Measurements from ENCODE around the gene PLEKHG3.

PLEKHG3 gene

DNA sequence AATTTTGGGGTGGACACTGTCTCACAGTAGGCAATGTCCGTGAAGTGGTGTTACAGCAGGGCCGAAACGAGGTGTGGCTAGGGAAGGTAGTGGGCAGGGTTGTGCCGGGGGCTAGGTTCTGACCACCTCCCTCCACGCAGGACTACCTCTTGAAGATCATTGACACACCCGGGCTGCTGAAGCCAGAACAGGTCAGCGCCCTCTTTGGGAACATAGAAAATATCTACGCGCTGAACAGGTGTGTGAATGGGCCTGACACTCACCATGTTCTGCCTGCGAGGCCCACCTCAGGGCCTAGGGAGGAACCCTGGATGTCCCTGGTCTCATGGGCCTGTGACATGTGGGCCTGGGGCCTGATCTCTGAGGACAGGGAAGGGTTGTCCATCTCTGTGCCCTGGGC is 24.6 kb downstream of the PLEKHG3 start:
- no peak for DNase-seq

DNA sequence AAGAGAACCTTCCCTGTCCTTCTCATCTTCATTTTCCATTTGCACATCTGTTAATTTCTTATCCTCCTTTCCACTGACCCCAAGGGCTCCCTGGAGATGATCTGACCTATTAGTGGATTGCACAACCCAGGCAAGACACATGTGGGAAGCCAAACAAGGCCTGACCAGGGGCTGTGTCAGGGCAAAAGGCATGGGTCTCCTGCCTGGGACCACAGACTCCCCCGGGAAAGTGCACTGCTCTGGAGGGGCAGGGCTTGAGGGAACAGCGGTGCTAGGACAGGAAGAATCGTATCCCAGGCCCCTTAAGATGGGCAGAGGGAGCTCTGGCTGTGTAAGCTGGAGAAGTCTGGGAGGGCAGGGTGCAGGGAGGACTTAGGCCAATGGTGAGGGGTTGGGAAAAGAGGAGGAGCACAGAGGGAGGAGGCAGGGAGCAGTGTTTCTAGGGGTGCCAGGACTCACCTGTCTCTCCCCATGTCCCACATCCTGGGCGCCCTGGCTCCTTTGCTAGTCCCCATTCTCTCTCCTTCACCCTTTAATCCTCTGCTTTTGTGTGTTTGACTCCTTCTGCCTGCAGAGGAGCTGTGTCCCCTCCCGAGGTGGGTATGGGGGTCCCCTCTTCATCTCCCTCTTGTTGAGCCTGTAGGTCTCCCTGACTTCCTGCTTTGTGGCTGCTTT is 25.3 kb downstream of the PLEKHG3 start:
- DNase-seq, result no peak

DNA sequence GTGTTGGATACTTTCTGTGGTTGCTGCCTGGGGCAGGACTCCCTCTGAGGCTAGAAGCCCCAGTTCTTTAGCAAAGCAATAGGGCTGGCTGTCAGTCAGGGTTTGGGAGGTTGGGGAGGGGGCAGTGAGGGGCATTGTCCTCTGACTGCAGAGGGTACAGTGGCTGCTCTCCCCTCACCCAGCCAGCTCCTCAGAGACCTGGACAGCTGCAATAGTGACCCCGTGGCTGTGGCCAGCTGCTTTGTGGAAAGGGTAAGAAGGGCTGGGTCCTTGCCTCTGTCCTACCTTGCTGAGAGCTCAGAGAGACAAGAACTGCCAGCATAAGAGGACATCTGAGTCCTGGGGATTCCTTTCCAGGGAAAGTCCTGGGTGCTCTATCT is 25.8 kb downstream of the PLEKHG3 start:
- DNase-seq, result no peak

DNA sequence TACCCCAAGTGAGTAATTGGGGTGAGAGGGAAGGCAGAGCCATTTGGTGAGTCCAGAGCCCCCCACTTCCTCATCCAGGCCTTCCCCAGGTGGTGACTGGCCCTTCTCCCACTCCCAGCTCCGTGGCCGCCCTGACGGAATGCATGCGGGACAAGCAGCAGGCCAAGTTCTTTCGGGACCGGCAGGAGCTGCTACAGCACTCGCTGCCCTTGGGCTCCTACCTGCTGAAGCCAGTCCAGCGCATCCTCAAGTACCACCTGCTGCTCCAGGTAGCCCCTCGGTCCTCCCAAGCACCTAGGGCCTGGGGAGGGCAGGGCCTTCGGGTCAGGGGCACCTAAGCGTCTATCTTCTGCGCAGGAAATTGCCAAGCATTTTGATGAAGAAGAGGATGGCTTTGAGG is 26.5 kb downstream of the PLEKHG3 start:
- DNase-seq, result no peak

DNA sequence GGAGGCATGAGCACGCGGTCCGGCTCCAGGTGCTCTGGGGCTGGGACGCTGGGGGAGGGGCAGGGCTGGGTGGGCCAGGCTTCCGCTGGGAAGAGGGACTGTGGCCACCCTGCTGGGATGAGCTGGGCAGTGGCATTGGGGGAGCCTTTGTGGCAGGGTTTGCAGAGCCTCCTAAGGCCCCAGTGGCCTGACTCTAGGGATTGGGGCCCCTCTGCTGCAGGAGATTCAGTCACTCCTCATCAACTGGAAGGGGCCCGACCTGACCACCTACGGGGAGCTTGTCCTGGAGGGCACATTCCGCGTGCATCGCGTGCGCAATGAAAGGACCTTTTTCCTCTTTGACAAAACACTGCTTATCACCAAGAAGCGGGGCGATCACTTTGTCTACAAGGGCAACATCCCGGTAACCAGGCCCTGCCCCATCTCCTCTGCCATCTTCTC is 26.9 kb downstream of the PLEKHG3 start:
- no peak for DNase-seq

DNA sequence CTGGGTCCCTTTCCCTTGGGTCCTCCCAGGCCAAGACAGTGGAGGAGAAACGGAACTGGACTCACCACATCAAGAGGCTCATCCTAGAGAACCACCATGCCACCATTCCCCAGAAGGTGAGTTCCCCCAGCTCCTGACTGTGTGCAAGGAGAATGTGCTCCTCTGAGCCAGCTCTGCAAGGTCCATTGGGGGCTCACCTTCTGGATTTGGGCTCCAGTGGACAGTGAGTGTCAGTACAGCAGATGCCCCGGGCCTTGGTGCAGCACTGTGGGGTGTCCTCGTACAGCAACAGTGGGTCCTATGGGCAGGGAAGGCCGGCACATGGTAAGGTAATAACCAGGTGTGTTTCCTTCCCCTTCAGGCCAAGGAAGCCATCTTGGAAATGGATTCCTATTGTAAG is 27.8 kb downstream of the PLEKHG3 start:
- DNase-seq, result no peak

DNA sequence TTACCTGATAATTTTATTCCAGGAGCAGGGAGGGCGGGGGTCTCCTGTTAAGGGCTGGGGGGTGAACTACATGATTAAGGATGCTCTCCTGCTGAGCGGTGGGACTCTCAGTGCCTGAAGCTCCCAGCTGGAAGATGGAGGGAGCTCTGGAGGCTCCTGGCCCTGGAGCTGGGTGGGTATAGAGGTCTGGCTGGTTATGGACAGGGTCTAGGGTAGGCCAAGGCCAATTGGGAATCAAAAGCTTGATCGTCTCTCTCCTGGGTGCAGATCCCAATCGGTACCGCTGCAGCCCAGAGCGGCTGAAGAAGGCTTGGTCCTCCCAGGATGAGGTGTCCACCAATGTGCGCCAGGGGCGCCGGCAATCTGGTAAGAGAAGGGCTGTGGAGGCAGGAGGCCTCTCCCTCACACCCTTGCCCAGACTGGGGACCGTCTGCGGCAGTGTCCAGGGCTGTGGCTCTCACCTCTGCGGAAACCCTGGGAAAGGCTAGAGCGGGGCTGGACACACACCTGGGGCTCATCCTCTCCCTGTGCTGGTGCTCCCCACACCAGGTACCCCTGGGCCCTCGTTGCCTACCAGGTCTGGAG is 28.4 kb downstream of the PLEKHG3 start:
- DNase-seq, result no peak

DNA sequence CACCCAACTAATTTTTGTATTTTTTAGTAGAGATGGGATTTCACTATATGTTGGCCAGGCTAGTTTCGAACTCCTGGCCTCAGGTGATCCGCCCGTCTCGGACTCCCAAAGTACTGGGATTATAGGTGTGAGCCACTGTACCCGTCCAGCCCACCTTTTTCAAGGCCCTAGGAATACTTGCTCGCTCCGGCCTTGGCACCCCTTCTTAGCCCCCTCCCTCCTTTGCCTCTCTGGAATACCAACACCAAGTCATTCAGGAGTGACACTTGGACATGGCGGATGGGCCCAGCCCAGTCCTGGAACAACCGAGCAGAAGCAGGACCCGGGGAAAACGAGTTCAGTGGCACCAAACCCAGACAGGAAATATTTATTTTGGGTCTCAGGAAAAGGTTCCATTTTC is 29.1 kb downstream of the PLEKHG3 start:
- DNase-seq, result no peak

DNA sequence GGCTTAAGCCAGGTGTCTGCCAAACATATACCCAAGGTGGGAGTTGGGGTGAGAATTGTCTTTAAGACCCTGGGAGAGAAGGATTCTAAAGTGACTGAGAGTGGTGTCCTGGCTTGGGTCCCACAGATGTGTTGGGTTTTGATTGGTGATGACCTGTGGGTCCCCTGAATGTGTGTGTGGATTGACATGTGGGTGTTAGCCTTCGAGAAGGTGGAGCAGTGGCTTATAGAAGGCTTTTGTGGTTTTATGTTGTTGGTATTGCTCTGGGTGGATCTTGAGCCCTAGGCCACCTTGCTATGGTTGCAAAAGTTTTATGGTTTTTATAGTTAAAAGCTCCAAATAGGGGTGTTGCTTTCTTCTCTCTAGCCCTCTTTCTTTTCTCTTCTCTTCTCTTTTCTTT is 29.7 kb downstream of the PLEKHG3 start:
- DNase-seq, result no peak

DNA sequence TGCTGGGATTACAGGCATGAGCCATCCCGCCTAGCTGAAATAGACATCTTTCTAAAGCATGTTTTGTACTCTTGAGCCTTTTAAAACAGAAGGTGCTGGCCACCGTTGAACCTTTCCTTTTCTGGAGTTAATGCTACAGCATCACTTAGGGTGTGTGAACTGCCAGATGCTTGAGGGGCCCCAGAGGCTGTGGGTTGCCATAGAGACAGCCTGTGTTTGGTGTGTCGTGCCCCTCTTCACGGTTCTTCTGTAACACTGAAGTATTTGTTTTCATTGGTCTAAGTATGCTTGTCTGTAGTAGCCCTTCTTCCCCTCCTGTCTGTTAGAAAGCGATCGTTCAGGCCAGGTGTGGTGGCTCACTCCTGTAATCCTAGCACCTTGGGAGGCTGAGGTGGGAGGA is 30.8 kb downstream of the PLEKHG3 start:
- DNase-seq, result no peak

DNA sequence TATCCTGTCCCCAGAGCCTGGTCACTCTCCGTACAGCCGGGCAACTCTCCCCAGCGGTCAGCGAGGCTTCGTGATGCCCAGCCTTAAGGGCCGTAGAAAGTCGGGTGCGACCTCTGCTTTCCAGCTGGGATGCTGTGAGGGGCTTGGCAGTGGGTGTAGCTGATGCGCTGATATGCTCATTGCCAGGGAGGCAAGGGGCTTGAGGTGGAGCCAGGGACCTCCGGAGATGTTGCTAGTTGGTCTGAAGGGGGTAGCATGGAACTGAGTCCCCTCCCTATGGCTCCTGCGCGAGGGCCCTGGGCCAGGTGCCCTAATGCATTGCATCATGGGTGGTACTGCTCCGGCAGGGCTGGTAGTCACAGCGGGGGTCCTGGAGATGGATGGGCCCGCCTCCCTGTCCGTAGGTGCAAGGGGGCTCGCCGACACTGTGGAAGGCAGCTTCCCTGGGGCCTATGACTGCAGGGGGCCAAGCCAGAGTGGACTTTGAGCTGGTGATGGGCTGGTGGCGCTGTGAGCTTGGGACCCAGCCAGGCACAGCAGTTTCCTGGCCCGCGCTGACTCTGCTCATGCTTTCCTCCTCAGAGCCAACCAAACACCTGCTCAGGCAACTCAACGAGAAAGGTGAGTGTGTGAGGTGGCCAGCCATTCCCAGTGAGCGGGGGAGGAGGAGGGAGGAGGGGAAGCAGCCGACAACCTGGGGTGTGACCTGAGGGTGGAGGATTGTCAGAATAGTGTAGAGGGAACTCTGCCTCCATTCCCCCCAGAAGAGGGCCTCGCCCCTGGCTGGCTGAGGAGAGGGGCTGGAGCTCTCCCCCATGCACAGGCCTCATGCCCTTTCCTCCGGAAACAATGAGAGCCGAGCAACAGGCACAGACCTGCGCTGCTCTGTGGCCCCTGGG is 32.3 kb downstream of the PLEKHG3 start:
- DNase-seq, result no peak

DNA sequence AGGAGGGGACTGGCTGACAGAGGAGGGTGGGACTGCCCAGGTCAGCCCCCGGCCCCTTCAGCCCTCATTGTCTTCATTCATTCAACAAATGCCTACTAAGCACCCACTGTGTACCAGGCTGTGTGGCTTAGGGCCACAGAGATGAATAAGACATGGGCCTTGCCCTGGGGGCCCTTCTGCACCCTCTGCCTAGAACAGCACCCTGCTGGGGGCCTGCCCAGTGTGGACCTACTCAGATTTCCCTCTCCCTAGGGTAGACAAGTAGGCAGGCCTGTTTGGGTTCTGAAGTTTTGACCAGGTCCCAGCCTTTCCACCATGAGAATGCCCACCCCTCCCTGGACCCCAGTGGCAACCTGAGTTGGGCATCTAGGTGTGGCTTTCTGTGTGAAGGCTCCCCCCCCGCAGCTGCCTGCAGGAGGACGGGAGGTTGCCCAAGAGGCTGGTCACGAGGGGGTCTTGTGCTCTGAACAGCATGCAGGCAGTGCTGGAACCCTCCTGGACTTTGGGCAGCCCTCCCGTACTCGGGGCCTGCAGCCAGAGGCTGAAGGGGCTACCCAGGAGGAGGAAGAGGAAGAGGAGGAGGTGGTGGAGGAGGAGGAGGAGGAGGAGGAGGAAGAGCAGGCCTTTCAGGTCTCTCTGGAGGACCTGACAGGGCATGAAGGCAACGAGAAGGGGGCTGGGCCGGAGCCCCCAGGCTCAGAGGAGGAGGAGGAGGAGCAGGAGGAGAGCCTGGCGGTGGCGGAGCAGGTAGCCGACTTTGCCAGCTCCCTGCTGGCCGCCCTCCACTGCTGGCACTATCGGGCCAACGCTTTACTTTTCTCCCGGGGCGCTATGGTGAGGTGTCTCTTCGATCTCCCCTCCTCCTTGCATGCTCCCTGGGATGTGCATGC is 33.4 kb downstream of the PLEKHG3 start:
- DNase-seq, result no peak

DNA sequence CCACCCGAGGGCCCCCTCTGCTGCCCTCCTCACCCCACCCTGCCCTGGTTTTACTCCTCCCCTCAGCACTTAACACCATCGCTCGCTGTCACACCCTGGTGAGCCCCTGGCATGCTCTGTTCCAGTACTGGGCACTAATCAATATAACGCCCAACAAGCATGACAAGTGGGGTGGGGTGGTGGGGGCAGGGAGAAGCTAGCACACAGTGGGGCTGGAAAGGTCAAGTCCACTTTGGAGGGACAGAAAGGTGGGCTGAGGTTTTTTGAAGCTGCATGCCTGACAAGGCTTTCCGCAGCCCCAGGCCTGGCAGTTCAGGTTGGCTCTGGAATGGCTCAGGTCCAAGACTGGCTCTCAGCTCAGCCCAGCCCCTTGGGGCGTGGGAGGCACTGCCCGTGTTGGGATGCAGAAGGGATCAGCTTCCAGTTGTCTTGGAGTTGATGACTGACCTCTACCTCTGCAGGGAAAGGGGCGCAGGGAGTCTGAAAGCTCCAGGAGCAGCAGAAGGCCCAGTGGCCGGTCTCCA is 34.1 kb downstream of the PLEKHG3 start:
- DNase-seq, result no peak

DNA sequence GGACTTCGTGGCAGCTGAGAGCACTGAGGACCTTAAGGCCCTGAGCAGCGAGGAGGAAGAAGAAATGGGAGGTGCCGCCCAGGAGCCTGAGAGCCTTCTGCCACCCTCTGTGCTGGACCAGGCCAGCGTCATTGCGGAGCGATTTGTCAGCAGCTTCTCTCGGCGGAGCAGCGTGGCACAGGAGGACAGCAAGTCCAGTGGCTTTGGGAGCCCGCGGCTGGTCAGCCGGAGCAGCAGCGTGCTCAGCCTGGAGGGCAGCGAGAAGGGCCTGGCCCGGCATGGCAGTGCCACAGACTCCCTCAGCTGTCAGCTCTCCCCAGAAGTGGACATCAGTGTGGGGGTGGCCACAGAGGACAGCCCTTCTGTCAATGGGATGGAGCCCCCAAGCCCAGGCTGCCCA is 37.0 kb downstream of the PLEKHG3 start:
- DNase-seq, result no peak

DNA sequence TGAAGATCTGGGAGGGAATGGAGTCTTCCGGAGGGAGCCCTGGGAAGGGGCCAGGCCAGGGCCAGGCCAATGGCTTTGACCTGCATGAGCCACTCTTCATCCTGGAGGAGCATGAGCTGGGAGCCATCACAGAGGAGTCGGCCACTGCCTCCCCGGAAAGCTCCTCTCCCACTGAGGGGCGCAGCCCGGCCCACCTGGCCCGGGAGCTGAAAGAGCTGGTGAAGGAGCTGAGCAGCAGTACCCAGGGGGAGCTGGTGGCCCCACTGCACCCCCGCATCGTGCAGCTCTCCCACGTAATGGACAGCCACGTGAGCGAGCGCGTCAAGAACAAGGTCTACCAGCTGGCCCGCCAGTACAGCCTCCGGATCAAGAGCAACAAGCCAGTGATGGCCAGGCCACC is 37.7 kb downstream of the PLEKHG3 start:
- no peak for DNase-seq

DNA sequence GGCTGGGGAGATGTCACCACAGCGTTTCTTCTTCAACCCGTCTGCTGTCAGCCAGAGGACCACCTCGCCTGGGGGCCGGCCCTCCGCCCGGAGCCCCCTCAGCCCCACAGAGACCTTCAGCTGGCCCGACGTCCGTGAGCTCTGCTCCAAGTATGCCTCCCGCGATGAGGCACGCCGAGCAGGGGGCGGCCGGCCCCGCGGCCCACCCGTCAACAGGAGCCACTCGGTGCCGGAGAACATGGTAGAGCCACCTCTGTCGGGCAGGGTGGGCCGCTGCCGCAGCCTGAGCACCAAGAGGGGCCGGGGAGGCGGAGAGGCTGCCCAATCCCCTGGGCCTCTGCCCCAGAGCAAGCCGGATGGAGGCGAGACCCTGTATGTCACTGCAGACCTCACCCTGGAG is 38.8 kb downstream of the PLEKHG3 start:
- no peak for DNase-seq

DNA sequence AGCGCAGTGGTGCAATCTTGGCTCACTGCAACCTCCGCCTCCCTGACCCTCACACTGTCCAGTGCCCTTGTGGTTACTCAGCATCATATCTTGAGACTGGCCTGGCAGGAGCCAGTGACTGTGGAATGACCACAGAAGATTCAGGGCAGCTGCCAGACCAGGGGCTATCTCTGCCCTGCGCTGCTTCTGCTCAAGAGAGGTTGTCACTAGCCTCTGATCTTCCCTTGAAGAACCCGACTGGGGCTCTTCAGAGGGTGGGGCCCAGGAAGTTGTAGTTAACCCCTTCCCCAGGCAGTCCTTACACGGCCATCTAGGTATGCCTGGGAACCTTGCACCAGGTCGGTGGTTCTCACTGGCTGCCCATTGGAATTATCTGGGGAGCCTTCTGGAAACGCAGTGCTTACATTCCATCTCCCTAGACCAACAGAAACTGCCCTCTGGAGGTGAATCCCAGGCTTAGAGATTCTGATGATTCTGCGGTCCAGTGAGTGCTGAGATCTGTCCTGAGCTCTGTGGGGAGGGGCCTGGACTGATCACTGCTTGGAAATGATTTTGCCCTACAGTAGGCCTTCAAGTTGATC is 41.4 kb downstream of the PLEKHG3 start:
- DNase-seq, result no peak

DNA sequence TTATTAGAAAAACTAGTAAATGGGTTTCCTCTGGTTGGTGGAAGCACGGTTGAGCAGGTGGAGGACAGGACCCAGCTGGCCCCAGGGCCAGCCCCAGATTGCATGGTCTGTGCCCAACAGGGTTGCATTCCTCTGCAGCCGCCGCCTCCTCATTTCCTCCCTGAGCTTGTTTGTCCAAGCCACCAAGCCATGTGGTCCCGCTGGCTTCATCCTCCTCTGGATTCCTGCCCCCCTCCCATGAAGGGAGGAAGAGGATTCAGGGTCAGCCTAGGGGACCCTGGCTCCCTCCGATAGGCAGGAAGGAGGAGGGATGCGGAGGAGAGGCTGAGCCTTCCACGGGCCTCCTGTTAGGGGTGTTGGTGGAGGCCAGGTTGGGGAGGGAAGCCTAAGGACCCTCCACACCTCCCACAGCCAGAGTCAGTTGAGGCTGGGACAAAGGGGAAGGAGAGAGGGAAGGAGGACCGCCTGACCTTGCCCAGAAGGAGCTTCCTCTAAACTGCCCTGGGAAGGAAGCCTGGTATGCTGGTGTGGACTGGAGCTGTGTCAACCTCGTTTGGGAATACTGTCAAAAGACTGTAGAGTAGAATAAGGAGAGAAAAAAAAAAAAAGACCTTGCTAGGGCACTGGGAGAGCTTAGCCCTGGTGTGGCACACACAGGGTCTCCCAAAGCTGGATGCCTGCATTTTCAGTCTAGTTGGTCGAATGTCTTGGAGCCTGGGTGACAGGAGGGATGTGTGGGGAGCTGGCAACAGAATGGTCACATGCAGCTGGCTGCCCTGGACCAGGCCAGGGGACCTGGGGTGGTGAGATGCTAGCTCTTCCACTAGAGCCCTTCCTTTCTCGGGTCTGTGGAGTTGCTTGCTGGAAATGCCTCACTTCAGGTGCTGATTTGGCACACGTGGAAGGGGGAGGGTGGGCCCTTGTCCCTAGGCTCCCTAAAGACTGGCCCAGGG is 42.4 kb downstream of the PLEKHG3 start:
- DNase-seq, result no peak

DNA sequence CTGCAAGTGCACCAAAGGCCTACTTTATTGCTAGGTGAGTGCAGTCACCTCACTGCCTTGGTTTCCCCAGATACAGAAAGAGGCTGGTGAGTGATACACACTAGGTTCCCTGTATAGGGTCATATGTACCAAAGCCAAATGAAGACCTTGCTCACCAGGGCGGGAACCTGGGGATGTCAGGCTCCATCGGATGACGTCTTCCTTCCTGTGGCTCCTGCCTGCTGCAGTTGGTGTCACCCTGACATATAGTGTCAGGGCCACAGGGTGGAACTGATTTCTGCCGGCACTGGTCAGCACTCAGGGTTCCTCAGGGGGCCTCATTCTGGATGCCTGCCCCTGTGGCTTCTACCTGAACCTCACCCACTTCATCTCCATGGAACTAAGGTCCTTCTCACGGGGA is 43.1 kb downstream of the PLEKHG3 start:
- no peak for DNase-seq

DNA sequence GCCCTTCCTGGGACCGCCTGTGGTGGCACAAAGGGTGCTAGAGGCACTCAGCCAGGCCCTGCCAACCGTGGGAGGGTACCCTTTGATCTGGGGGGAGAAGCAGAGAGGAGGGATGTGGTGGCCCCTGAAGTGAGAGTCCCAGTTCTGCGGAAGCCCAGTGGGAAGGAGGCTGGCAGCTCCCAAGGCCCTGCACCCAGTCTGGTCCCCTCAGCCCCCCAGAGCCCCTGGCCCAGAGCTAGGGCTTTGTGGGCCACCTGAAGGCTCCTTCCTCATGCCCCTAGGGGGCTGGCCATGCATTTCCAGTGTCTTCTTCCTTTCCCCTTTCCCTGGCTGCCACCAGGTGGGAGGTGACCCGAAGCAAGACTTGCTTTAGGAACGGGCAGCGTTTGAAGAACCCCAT is 44.3 kb downstream of the PLEKHG3 start:
- no peak for DNase-seq

DNA sequence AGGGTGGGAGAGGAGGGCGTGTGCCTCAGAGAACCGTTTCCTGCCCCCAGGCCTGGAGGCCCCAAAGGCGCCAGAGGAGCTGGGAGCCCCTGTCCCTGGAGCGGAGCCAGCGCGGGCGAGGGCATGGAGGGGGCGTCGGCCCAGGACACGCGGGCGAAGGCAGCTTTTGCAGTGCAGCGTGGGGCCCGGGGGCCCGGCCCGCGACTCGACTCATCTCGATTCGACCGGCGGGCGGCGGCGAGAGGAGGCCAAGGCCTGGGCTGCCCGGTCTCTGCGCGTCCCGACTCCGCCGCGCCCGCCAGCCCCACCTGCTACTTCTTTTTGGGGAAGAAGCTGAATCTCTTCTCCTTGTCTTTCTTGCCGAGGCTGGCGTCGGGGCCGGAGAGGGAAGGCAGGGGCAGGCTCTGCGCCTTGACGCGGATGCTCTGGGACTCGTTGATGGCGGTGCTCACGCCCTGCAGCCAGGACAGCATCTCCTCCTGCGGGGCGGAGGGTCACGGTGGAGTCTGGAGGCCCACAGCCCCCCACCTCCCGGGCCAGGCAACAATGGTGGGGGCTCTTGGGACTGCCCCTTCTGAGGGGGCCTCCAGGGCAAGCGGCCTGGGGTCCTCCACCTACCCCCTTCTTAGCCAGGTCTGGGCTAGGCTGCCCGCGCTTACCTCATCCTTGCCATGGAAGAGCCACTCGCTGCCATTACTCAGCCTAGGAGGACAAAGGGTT is 44.9 kb downstream of the PLEKHG3 start:
- DNase-seq, result no peak

All from NCI-H748 treated with DMSO at 0.1 percent for 48 hours (cell line).